ENCODE data around the gene TFF3. TPM values are rescaled to one million over a fixed set of nuclear protein-coding genes. Genes with fewer than 3 reads are reported as not detected.

Gene TFF3
- total RNA-seq, 1 experiment from 2014 or later: not detected

DNA sequence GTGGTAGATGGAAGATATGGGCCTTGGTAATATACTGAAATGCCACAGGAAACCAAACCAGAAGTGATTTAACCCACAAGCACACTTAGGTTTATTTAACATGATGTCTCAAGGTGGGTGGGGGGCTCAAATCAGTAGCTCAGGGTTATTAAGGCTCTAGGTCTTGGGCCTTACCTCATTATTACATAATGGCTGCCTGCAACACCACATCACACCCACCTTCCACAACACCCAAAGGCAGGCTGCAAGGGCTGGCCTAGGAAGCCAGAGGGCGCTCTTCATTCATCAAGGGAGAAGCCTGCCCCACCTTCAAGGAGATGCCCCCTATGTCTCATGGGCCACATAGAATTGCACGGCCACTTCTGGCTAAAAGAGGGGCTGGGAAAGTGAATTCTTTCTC lies 45.1 kb upstream of the TFF3 start:
- TF ChIP-seq EZH2 (IDR thresholded peaks at IDR 0.05; ENCODE audit: low read depth): no peak
- TF ChIP-seq, protein P1, sequence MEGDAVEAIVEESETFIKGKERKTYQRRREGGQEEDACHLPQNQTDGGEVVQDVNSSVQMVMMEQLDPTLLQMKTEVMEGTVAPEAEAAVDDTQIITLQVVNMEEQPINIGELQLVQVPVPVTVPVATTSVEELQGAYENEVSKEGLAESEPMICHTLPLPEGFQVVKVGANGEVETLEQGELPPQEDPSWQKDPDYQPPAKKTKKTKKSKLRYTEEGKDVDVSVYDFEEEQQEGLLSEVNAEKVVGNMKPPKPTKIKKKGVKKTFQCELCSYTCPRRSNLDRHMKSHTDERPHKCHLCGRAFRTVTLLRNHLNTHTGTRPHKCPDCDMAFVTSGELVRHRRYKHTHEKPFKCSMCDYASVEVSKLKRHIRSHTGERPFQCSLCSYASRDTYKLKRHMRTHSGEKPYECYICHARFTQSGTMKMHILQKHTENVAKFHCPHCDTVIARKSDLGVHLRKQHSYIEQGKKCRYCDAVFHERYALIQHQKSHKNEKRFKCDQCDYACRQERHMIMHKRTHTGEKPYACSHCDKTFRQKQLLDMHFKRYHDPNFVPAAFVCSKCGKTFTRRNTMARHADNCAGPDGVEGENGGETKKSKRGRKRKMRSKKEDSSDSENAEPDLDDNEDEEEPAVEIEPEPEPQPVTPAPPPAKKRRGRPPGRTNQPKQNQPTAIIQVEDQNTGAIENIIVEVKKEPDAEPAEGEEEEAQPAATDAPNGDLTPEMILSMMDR (conservative IDR thresholded peaks at IDR 0.05): peak; percentile 44; the same call in 1 of the 2 replicates
- H3K4me1 ChIP-seq (replicated peaks; ENCODE audit: insufficient read depth): peaks cover 19% of the 10 kb centered on the region
- ChIA-PET CTCF (no interaction called here), POLR2A (ENCODE audit: unreplicated experiment) (interaction anchor here (0.6 kb wide), 1 partner anchor 20 kb away, joined by 5 read pairs; no protein-coding TSS in a partner anchor)
- H3K27ac ChIP-seq: no peak overlapping the region
- DNase-seq: no peak
- intact Hi-C loops (cut with micrococcal nuclease; ENCODE audit: unreplicated experiment): no loop called here
- H3K36me3 ChIP-seq (ENCODE audit: low read depth): no peaks in the 10 kb centered on the region
- no peaks in the 10 kb centered on the region for H3K9me2 ChIP-seq (ENCODE audit: insufficient read depth)
- H3K4me2 ChIP-seq: no peak overlapping the region
- H3K27me3 ChIP-seq (ENCODE audit: insufficient read depth, low read depth): no peaks in the 10 kb centered on the region
- H3K4me3 ChIP-seq: no peak overlapping the region
- no TSS peak for BruUV-seq (replicated peaks)
- no peaks in the 10 kb centered on the region for H4K20me1 ChIP-seq (ENCODE audit: insufficient read depth)
- H2AFZ ChIP-seq: no peak overlapping the region
- H3F3A ChIP-seq (ENCODE audit: insufficient read depth, low read depth): peaks cover 14% of the 10 kb centered on the region
- no peaks in the 10 kb centered on the region for H3K79me2 ChIP-seq (ENCODE audit: low read depth)
- no peaks in the 10 kb centered on the region for H3K9me3 ChIP-seq (ENCODE audit: insufficient read depth, low read depth)

- peaks cover 15% of the 10 kb centered on the region for H3K4me1 ChIP-seq (replicated peaks; ENCODE audit: insufficient read depth)
- intact Hi-C loops (cut with micrococcal nuclease; ENCODE audit: unreplicated experiment): no loop called here
- ChIA-PET POLR2A (ENCODE audit: unreplicated experiment) (no interaction called here), CTCF (interaction anchor here (0.6 kb wide), 1 partner anchor 23 kb away, joined by 3 read pairs; no protein-coding TSS in a partner anchor)
- no peak overlapping the region for H3K4me3 ChIP-seq
- H3K27ac ChIP-seq: no peak overlapping the region
- no peak for DNase-seq
- no peak for TF ChIP-seq EZH2 (IDR thresholded peaks at IDR 0.05; ENCODE audit: low read depth)
- TF ChIP-seq, protein P1 (conservative IDR thresholded peaks at IDR 0.05): no peak
- H3K9me2 ChIP-seq (ENCODE audit: insufficient read depth): no peaks in the 10 kb centered on the region
- H2AFZ ChIP-seq: no peak overlapping the region
- H4K20me1 ChIP-seq (ENCODE audit: insufficient read depth): no peaks in the 10 kb centered on the region
- no peak overlapping the region for H3K4me2 ChIP-seq
- no peaks in the 10 kb centered on the region for H3K79me2 ChIP-seq (ENCODE audit: low read depth)
- H3K9me3 ChIP-seq (ENCODE audit: insufficient read depth, low read depth): no peaks in the 10 kb centered on the region
- H3K27me3 ChIP-seq (ENCODE audit: insufficient read depth, low read depth): no peaks in the 10 kb centered on the region
- H3F3A ChIP-seq (ENCODE audit: insufficient read depth, low read depth): peaks cover 13% of the 10 kb centered on the region
- BruUV-seq (replicated peaks): no TSS peak
- no peaks in the 10 kb centered on the region for H3K36me3 ChIP-seq (ENCODE audit: low read depth)
These were observed 43.7 kb upstream of the TFF3 start for GRCh38 chr21:42358937-42359336.

DNA sequence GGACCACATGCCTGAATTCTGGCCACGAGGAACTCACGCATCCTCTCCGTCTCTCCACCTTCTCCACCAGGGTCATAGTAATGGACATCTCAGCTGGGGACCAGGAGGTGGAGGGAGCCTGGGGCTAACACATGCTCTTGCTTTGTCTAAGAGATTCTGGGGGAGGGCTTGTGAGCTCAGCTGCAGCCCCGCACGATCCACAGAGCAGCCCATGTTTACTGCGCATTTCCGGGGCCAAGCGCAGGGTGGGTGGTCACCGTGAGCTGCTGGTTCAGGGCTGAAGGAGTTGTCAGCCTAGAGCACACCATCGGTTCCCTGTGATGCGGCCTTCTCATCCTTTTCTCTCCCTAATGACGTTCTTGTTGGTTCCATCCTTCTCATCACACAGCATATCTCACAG lies 43.1 kb upstream of the TFF3 start:
- Histone ChIP-seq H3K4me2 (no peak overlapping the region), H3K27me3 (ENCODE audit: insufficient read depth, low read depth) (no peaks in the 10 kb centered on the region), H3K9me3 (ENCODE audit: insufficient read depth, low read depth) (no peaks in the 10 kb centered on the region), H4K20me1 (ENCODE audit: insufficient read depth) (no peaks in the 10 kb centered on the region), H3K36me3 (ENCODE audit: low read depth) (no peaks in the 10 kb centered on the region), H3K9me2 (ENCODE audit: insufficient read depth) (no peaks in the 10 kb centered on the region), H3F3A (ENCODE audit: insufficient read depth, low read depth) (peaks cover 7% of the 10 kb centered on the region; the same call in 1 of the 2 replicates), H3K4me1 (replicated peaks; ENCODE audit: insufficient read depth) (peaks cover 8% of the 10 kb centered on the region), H2AFZ (no peak overlapping the region), H3K4me3 (no peak overlapping the region), H3K79me2 (ENCODE audit: low read depth) (no peaks in the 10 kb centered on the region), H3K27ac (no peak overlapping the region)
- CTCF ChIA-PET: no interaction called here
- BruUV-seq (replicated peaks): no TSS peak
- intact Hi-C loops (cut with micrococcal nuclease; ENCODE audit: unreplicated experiment): no loop called here
- no peak for DNase-seq
- POLR2A ChIA-PET (ENCODE audit: unreplicated experiment): no interaction called here
- TF ChIP-seq EZH2 (IDR thresholded peaks at IDR 0.05; ENCODE audit: low read depth): no peak
- TF ChIP-seq, protein P1 (conservative IDR thresholded peaks at IDR 0.05): no peak
